ENCODE data around the gene MACROD2.

Gene MACROD2

GRCh38 chr20:14531786-14532185 lies 536.5 kb downstream of the MACROD2 start:
- DNase-seq (ENCODE audit: low spot score) = no peak

GRCh38 chr20:14536738-14537137 lies 541.4 kb downstream of the MACROD2 start:
- DNase-seq (ENCODE audit: low spot score) = no peak

- DNase-seq (ENCODE audit: low spot score) = no peak
These were observed 543.1 kb downstream of the MACROD2 start for GRCh38 chr20:14538433-14538832.

GRCh38 chr20:14543040-14543439 lies 547.7 kb downstream of the MACROD2 start:
- DNase-seq (ENCODE audit: low spot score) = no peak

GRCh38 chr20:14544688-14545087 lies 549.4 kb downstream of the MACROD2 start:
- DNase-seq (ENCODE audit: low spot score) = no peak

- no peak for DNase-seq (ENCODE audit: low spot score)
These were observed 555.3 kb downstream of the MACROD2 start for GRCh38 chr20:14550655-14551054.

- DNase-seq (ENCODE audit: low spot score) = no peak
These were observed 558.6 kb downstream of the MACROD2 start for GRCh38 chr20:14553774-14554534.

GRCh38 chr20:14555676-14556075 lies 560.4 kb downstream of the MACROD2 start:
- no peak for DNase-seq (ENCODE audit: low spot score)

GRCh38 chr20:14556206-14556605 lies 560.9 kb downstream of the MACROD2 start:
- DNase-seq (ENCODE audit: low spot score) = no peak

GRCh38 chr20:14559612-14560011 lies 564.3 kb downstream of the MACROD2 start:
- no peak for DNase-seq (ENCODE audit: low spot score)

- no peak for DNase-seq (ENCODE audit: low spot score)
These were observed 566.5 kb downstream of the MACROD2 start for GRCh38 chr20:14561741-14562221.

GRCh38 chr20:14562981-14563380 lies 567.7 kb downstream of the MACROD2 start:
- no peak for DNase-seq (ENCODE audit: low spot score)

GRCh38 chr20:14566505-14566904 lies 571.2 kb downstream of the MACROD2 start:
- no peak for DNase-seq (ENCODE audit: low spot score)

GRCh38 chr20:14568225-14568624 lies 572.9 kb downstream of the MACROD2 start:
- no peak for DNase-seq (ENCODE audit: low spot score)

GRCh38 chr20:14568701-14569100 lies 573.4 kb downstream of the MACROD2 start:
- DNase-seq (ENCODE audit: low spot score) = no peak

- no peak for DNase-seq (ENCODE audit: low spot score)
These were observed 574.3 kb downstream of the MACROD2 start for GRCh38 chr20:14569641-14570040.

GRCh38 chr20:14570811-14571210 lies 575.5 kb downstream of the MACROD2 start:
- DNase-seq (ENCODE audit: low spot score) = no peak

- DNase-seq (ENCODE audit: low spot score) = no peak
These were observed 578.4 kb downstream of the MACROD2 start for GRCh38 chr20:14573676-14574075.

GRCh38 chr20:14576196-14576877 lies 581.0 kb downstream of the MACROD2 start:
- DNase-seq (ENCODE audit: low spot score) = no peak

- no peak for DNase-seq (ENCODE audit: low spot score)
These were observed 585.2 kb downstream of the MACROD2 start for GRCh38 chr20:14580418-14581074.

GRCh38 chr20:14581731-14582130 lies 586.4 kb downstream of the MACROD2 start:
- DNase-seq (ENCODE audit: low spot score) = no peak

- DNase-seq (ENCODE audit: low spot score) = no peak
These were observed 587.5 kb downstream of the MACROD2 start for GRCh38 chr20:14582855-14583254.

- DNase-seq (ENCODE audit: low spot score) = no peak
These were observed 588.1 kb downstream of the MACROD2 start for GRCh38 chr20:14583413-14583812.
